Prostate gland (tissue), 2 donors: ENCODE measurements around the gene ARHGAP26.

ENCODE experiments used
- CTCF ChIP-seq, 4 experiments: fragments of 200-600 bp in 2 of 4; fragments of 450-650 bp in 2 of 4; sonication (generic) in 2 of 4; IDR thresholded peaks; 1 replicate in 3 of 4; 2 replicates in 1 of 4; pipeline ENCODE4 v1.5.1; 2016 to 2019; ENCODE audit warnings: antibody characterized with exemption in 4 of 4, mild to moderate bottlenecking in 2 of 4, moderate library complexity in 2 of 4
- POLR2A ChIP-seq: fragments of 450-650 bp; IDR thresholded peaks from one replicate; pipeline ENCODE4 v1.6.1; 2016; ENCODE audit warnings: antibody characterized with exemption, mild to moderate bottlenecking

DNA sequence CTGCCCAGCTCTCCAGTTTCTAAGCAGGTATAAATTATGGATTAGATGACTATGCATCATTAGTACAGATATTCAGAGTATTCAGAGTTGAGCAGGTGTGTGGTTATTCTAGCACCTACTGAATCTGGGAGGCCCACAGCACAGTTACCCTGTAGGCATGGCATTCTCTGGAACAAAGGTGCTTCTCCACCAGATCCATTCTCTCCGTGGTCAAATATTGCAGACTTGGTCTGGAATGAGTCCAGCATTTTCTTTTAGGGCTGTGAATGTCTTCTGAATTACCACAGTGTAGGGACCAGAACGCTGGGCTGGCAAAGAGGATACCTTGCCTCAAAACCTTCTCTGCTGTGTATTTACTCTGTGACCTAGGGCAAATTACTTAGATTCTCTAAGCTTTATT is 116.8 kb downstream of the ARHGAP26 start:
- no peak for TF ChIP-seq CTCF (IDR thresholded peaks at IDR 0.05)
- no peak for TF ChIP-seq POLR2A
